HEK293T (cell line): ENCODE results near the gene SOX6.

ENCODE experiments used
- BHLHE40 ChIP-seq: fragments of 450-650 bp; IDR thresholded peaks from 2 replicates; pipeline ENCODE4 v1.6.1; 2016; ENCODE audit warnings: mild to moderate bottlenecking, moderate library complexity, borderline replicate concordance
- FOXA1 ChIP-seq: fragments of 450-650 bp; IDR thresholded peaks from 2 replicates; pipeline ENCODE4 v1.6.1; 2016; ENCODE audit warnings: mild to moderate bottlenecking
- NFRKB ChIP-seq: fragments of 450-650 bp; IDR thresholded peaks from 2 replicates; pipeline ENCODE4 v1.6.1; 2016; ENCODE audit warnings: mild to moderate bottlenecking, moderate library complexity

DNA sequence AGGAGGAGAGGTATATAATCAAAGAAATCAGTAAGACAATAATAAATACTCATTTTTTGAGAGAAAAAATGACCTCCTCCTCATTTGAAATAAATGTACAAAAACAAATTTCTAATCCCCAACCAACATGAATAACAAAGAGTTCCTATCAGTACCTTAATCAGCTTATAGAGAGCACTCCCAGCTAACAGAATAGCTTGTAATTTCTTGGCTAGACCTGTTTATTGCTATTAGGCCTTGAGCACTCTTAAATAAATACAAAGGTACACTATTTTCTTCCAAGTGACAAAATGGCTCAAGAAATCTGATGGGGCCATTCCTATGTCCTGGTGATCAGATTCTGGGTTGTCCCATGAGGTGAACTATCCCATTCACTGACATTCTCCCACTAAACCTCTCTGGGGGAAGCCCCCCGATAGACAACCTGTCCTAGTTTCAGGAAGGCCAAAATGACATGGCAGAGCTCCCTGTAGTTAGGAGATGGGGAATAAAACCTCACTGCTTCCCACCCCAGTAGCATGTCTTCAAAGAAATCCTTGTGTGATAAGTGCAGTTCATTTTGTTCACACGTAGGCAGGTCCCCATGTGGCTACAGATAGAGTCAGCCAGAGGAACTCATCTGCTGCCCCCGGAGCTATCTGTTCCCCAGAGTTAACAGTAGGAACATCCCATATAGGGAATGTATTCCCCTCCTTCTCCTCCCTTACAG, 385.7 kb downstream of the SOX6 start:
- no peak for TF ChIP-seq FOXA1
- no peak for TF ChIP-seq BHLHE40
- TF ChIP-seq NFRKB = no peak
